Measurements from ENCODE around the gene PORCN.

Gene PORCN

DNA sequence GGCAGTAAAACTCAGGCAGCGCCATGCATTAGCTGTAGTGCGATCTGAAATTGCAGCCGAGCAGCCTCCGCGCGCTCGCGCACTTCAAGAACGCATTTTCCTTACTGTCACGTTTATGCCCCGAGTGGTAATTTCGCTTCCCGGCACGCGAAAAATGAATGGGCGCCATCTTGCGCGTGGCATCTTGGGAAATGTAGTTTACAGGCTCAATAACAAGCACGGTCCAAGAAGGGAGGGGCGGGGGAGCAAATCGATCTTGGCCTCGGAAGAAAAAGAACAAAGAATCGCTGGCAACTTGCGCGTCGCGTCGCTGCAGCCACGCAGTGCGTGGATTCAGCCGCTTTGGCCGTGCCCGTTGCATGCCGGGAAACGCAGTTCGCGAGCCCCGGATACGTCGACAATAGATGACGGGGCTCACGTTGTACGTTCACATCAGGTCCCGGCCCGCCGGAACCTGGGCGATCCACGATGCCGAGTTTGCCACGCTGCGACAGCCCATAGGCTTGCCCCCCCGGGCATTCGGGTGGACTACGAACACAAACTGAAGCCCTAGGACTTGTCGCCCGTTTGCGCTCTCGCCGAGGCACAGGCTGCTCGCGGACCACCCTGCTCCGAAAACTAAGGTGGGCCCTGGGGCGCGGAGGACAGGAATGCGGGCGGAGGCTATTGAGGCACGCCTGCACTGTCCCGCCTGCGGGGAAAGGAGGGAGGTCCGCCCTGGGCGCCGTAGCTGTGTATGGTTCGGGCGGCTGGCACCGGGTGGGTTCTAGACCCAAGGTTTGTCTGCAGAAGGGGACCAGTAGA, 32.8 kb upstream of the PORCN start, which contains the start of gene FTSJ1:
Gene FTSJ1, plus strand, starts transcription at position 426 of the 804 bp plus-strand sequence. CDS start 1,849 bp downstream, outside the sequence.
- peak; percentile 59 to 72 for DNase-seq (ENCODE audit: low read depth in 2 of 2, low spot score in 1 of 2)

DNA sequence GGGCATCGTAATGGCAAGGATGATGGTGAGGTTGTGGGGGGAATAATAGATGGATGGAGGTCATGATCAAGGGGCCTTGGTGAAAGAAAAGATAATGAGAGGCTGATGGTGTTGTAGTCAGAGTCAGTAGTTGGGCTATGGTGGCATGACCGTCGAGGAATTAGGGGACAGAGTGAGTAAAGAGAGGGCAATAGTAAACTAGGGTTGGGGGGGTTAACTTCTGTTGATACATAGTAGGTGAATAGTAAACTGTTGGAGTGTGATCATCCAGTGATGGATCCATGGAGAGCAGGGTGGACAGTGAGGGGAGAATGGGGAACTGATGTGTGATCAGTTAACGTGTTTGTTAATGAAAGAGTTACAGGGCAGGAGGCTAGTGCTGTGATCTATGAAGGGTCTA, 31.9 kb upstream of the PORCN start:
- DNase-seq (ENCODE audit: low read depth in 2 of 2, low spot score in 1 of 2), result no peak

DNA sequence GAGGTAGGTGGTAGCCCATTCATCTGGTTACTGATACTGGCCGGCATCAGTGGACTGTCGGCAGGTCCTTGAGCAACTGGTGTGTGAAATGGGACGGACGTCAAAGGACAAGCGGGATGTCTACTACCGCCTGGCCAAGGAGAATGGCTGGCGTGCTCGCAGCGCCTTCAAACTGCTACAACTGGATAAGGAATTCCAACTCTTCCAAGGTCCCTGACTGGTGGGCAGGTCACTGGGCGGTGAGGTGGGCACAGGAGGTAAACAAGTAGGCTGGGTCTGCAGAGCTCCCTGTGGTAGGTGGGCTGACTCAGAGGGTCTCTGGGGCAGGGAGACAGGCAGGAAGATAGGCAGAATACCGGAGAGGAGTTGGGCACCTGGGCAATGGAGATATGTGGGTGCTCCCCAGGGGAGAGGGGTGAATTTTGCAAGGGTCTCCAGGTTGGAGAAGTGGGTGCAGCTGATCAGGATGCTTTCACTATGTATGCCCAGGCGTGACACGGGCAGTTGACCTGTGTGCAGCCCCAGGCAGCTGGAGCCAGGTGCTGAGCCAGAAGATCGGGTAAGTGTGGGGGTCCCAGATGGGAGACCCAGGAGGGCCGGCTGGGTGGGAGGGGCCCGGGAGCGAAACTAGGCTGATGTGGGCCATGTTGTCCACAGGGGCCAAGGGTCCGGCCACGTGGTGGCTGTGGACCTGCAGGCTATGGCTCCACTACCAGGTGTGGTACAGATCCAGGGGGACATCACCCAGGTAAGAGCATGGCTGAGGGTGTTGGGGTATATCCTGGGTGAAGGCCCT, 30.6 kb upstream of the PORCN start:
- no peak for DNase-seq (ENCODE audit: low read depth in 2 of 2, low spot score in 1 of 2)

DNA sequence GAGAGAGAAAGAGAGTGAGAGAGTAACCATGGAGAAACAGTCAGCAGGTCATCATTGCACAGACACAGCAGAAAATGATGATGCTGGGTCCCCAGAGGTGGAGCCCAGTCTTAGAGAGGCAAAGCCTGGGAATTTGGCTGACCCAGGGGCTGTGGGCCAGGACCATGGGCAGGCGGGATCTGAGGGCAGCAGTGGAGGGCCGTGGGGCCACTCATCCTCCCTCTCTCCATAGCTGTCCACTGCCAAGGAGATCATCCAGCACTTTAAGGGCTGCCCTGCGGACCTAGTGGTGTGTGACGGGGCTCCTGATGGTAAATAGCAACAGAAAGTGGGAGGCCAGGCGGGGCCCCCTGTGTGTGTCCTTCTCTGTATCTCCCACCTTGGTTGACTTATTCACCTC, 30.0 kb upstream of the PORCN start:
- DNase-seq (ENCODE audit: low read depth in 2 of 2, low spot score in 1 of 2), result no peak

DNA sequence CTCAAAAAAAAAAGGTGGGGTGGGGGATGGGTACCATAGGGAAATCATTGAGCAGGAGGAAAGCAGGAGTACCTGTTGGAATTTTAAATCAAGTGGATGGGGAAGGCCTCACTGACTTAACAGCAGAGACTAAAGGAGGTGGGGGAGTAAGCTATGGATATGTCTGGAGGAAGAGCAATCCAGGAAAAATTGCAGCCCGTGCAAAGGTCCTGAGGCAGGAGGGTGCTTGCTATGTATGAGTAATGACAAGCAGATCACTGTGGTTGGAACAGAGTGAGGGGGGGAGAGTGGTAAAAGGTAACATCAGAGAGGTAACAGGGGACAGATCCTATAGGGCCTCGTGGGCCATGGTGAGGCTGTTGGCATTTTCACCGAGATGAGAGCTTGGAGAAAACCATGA, 28.6 kb upstream of the PORCN start:
- DNase-seq (ENCODE audit: low read depth in 2 of 2, low spot score in 1 of 2), result no peak

DNA sequence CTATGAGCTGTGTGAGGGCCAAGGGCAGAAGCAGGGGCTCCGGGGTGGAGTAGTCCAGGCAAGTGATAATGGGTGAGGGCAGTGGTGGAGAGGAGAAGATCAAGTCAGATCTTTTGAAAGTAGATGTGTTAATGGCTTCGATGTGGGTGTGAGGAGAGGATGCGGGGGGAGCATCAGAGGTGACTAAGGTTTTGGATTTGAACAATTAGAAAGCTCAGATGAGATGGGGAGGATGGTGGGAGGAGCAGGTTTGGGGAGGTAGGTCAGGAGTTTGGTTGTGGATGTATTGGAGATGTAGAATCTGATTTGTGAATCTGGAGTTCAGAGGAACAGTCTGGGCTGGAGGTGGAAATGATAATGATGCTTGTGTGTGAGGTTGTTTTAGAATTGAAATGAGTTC, 28.2 kb upstream of the PORCN start:
- DNase-seq (ENCODE audit: low read depth in 2 of 2, low spot score in 1 of 2), result no peak

DNA sequence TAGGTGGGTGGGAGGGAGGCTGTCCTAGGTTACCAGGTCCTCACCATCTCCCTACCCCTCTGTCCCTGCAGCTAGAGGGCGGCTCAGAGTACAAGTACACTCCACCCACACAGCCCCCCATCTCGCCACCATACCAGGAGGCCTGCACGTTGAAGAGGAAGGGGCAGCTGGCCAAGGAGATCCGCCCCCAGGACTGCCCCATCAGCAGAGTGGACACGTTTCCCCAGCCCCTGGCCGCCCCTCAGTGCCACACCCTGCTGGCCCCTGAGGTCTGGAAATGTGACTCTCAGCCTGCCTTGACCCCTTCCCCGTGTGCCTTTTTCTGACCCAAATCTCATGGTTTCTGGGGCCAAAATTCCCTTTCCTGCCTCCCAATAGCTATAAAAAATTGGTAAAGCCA, 26.3 kb upstream of the PORCN start:
- no peak for DNase-seq (ENCODE audit: low read depth in 2 of 2, low spot score in 1 of 2)

DNA sequence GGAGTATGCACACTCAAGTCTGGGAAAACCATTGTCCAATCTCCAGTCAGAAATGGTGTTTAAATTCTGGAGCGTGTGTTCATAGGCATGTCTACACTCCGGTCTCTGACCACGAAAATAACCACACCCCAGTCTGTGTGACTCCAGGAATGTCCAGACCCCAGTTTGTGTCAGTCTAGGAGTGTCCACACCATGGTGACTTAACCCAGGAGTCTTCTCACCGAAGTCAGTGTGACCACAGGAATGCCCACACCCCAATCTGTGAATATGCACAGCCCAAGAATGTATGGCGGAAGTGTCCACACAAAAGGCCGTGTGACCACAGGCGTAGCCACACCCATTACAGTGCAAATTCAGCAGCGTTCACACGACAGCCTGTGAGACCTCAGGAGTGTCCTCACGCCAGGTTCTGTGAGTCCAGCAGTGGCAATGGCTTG, 21.4 kb upstream of the PORCN start:
- no peak for DNase-seq (ENCODE audit: low read depth in 2 of 2, low spot score in 1 of 2)

DNA sequence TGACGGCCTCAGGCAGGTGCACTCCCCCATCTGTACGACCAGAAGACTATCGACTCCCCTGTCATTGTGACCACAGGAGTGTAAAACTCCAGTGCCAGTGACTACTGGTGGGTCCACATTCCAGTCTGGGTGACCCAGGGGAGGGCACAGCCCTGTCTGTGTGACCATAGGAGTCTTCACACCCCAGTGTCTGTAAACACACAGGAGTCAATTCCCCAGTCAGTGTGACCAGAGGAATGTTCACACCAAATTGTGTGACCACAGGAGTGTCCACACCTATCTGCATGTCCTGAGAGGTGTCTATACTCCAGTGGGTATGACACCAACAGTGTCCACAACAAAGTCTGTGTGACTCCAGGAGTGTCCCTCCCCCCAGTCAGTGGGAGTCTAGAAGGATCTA, 20.8 kb upstream of the PORCN start:
- DNase-seq (ENCODE audit: low read depth in 2 of 2, low spot score in 1 of 2), result no peak

DNA sequence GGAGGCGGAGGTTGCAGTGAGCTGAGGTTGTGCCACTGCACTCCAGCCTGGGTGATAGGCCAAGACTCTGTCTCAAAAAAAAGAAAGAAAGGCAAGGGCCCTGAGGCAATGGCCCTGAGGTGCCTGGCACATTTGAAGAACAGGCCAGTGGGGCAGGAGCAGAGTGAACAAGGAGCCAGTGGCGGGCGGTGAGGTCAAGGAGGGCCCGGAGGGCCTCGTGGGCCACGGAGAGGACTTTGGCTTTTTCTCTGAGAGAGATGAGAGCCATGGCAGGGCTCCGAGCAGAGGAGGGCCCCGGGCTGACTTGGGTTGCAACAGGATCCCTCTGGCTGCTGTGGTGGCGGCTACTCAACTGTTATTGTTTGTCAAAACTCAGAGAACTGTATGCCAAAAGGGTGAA, 19.5 kb upstream of the PORCN start:
- no peak for DNase-seq (ENCODE audit: low read depth in 2 of 2, low spot score in 1 of 2)

DNA sequence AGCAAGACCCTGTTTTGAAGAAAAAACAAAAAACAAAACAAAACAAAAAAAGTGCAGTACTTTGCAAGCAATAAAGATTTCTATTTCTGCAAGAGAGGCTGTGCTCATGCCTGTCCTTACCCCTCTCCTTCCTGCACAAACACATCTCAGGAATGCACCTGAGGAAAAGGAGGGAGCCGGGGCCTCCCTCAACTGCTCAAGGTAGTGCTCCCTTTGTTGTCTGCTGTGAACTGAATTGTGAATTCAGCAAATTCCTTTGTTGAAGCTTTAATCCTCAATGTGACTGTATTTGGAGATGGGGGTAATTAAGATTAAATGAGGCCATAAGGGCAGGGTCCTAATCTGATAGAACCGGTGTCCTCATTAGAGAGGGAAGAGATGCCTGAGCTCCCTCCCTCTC, 18.9 kb upstream of the PORCN start:
- no peak for DNase-seq (ENCODE audit: low read depth in 2 of 2, low spot score in 1 of 2)

DNA sequence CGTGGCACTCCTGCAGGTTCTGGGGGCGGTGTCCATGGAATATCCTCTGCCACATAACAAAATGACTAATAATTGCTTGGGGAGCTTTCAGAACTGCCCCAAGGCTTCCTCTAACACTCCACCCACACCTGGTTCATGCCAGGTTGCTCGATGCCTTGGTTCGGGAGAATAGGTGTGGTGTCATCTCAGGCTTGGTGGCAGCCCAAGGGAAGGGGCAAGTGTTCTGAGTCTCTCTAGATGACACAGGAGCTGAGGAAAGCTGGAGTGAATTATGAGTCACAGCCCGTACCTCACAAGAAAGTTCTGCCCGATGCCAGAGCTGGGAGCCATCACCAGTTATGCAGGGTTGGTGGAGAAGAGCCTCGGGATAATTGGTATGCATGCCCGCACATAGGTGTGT, 18.1 kb upstream of the PORCN start:
- no peak for DNase-seq (ENCODE audit: low read depth in 2 of 2, low spot score in 1 of 2)

DNA sequence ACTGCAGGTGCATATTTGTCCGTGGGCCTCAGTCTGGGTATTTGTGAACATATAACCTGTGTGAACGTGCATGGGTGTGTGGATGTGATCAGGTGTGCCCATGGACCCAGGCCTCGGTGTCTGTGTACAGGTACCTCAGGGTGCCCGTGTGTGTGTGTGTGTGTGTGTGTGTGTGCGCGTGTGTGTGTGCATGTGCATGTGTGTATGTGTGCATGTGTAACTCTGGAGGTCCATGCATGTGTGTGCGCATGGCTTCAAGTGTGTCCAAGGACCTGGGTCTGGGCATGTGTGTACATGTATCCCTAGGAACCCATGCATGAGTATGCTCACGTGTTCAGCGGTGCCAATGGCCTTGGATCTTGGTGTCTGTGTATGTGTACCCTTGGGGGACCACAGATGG, 17.0 kb upstream of the PORCN start:
- DNase-seq (ENCODE audit: low read depth in 2 of 2, low spot score in 1 of 2), result no peak

DNA sequence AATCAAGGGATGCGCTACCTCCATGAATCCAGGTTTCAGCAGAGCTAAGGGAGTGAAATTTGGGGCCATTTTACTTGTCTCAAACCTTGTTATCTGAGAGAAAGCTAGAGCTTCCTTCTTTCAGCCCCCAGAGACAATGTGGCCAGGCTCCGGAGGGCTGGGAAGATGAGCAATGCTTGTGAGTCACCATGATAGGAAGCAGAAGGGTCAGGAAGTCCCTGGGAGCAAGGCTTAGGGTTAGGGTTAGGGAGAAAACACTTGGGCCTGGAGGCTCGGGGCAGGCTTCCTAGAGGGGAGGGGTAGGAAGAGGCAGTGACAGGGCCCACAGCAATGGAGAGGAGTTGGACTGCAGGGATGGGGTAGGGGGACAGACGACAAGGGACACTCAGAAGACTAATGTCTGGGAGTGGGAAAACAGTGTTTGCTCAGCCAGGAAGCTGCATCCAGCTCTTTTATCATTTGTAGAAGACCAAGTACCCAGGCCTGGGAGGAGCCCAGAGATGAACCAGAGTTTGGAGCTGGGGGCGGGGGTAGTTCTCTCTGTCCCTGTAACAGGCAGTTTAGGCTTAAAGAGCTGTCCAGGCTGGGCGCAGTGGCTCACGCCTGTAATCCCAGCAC, 16.4 kb upstream of the PORCN start:
- DNase-seq (ENCODE audit: low read depth in 2 of 2, low spot score in 1 of 2), result no peak

DNA sequence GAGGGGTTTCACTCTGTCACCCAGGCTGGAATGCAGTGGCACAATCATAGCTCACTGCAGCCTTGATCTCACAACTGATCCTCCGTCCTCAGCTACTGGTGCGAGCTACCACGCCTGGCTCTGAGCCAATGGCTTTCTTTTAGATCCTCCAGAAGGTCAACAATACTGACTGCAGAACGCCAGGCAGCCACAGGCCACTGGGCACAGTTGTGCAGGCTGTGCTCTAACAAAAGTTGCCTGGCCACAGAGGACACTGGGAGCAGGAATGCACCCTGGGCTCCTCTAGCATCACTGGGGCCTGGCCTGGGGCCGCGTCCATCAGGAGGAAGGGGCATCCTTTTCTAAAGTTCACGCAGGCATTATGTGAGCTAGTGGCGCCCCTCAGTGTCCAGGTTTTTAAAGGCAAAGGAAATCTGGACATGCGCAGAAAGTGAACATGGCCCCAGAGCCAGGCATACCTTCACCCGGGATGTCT, 14.9 kb upstream of the PORCN start:
- DNase-seq (ENCODE audit: low read depth in 2 of 2, low spot score in 1 of 2), result no peak

DNA sequence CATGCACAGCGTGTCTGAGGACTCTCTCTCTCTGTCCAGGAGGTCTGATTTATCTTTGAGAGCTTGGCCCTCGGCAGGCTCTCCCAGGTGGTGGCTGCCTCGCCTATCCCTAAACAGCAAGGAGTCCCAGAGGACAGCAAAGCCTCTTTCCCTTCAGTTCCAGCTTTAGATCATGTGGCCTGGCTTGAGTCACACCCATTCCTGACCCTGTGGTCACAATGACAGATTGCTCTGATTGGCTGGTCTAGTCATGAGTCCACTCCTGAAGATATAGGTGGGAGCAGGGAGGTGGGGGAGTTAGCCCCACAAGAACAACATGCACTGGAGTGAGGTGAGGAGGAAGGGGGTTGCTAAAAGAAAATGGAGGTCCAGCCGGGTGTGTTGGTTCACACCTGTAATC, 12.1 kb upstream of the PORCN start:
- DNase-seq (ENCODE audit: low read depth in 2 of 2, low spot score in 1 of 2), result no peak

DNA sequence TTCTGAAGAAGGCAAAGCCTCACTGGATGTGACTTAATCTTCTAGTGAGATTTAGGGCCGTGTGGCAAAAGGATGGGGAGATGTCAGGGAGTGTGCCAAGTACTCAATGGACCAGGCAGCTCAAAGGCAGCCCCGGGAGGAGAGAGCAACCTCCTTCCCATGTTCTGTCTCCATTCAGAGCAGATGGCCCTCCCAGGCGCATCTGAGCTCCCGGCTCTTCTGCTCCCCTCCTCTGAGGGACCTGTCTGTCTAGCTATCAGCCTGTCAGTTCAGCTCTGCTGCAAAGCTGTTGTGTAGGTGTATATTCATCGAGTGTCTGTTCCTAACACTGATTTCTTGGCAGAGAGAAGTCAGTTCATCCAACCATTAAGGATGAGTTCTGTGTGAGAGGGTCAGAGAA, 10.9 kb upstream of the PORCN start:
- DNase-seq (ENCODE audit: low read depth in 2 of 2, low spot score in 1 of 2), result no peak

DNA sequence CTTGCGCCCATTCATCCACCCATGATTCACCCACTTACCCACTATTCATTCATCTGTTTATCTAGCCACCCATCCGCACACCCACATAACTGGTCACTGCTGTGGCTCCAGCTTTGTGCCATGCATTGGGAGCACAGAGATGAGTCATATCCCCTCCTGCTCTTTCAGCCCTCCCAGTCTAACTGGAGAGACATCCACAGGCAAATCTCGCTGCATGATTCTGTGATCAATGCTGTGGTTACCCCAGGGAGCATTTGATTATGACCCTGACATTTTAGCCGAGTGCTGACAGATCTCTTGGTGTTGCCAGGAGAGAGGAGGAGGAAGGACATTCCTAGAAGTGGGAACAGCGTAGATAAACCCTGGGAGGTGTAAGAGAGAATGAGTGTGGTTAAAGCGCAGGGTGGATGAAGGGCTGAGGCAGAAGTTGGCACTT, 10.4 kb upstream of the PORCN start:
- no peak for DNase-seq (ENCODE audit: low read depth in 2 of 2, low spot score in 1 of 2)

DNA sequence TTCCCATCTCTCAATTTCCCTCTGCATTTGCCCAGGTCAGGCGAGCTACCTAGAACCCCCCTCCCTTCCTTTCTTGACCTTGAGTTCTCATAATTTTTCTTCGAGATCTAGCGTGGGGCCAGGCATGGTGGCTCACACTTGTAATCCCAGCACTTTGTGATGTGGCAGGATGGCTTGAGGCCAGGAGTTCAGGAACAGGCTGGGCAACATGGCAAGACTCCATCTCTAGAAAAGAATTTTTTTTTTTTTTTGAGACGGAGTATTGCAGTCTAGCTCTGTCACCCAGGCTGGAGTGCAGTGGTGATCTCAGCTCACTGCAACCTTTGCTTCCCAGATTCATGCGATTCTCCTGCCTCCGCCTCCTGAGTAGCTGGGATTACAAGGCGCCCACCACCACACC, 4.5 kb upstream of the PORCN start:
- no peak for DNase-seq (ENCODE audit: low read depth in 2 of 2, low spot score in 1 of 2)

DNA sequence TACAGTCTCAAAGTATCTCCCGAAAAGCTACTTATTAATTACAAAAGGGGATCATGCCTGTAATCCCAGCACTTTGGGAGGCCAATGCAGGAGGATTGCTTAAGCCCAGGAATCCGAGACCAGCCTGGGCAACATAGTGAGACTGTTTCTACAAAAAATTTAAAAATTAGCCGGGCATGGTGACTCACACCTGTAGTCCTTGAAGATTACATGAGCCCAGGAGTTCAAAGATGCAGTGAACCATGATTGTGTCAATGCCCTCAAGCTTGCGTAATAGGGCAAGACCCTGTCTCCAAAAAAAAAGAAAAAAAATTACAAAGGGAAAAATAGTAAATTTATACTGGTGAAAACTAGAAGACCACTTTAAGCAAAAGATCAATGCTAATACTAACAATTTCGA, 3.3 kb upstream of the PORCN start:
- no peak for DNase-seq (ENCODE audit: low read depth in 2 of 2, low spot score in 1 of 2)

DNA sequence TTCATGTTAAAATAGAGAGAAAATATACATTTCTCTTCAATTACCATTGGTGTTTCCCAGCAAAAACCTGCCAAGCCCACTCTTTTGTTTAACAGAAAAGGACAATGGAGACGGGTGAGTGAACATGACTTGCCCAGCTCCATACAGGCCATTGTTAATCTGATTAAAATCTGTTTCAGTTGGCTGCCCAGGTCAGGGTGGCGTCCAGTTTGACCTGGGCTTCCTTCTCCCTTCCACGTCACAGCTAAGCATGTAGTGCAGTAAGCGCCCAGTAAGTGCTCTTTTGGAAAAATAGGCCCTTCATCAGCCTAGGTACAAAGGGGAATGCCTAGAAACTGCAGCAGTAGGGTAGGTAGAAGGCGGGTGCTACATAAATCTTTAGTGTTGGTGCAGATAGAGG, 1.5 kb upstream of the PORCN start:
- DNase-seq (ENCODE audit: low read depth in 2 of 2, low spot score in 1 of 2), result no peak

DNA sequence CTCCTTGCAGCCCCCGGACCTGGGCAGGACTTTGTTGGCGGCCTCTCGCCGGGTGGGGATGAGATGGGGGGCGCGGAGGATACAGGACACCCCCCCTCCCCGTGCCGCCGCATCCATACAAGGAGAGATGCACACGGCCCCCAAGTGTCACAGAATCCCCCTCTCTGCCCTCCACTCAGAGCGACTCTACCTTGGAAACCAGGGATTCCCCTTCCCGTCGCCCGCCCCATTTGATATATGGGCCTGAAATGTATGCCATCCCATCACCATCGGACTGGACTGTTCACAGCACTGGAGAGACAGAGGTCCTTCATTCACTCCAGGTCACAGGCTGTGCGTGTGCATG, 426 bp downstream of the PORCN start:
- no peak for DNase-seq (ENCODE audit: low read depth in 2 of 2, low spot score in 1 of 2)
